ENCODE measurements around the gene AKAP1. TPM values are rescaled to one million over a fixed set of nuclear protein-coding genes. Genes with fewer than 3 reads are reported as not detected.

The AKAP1 gene
- total and polyA plus RNA-seq, 3 donors from 2014 or later: 73.0 to 304 (median 224) TPM

DNA sequence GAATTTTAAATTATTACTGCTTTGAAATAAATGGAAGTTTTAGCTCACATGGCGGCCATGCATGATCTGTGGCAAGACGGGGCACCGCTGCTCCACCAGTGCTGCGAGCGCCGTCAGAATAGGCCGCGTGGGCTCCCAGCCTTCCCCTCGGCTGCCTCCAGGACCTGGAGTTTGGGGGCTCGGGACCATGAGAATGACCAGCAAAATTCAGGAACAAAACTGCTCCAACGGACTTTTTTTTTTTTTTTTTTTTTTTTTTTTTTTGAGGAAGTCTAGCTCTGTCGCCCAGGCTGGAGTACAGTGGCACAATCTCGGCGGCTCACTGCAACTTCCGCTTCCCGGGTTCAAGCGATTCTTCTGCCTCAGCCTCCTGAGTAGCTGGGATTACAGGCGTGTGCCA is 38.3 kb upstream of the AKAP1 start:
- peaks cover 9% of the 10 kb centered on the region for H3K4me1 ChIP-seq
- no peak overlapping the region for H3K27ac ChIP-seq
- intact Hi-C loops (cut with DNase I; ENCODE audit: low total_unique reads): no loop called here
- H3K4me3 ChIP-seq: peak overlapping the region; percentile 37 to 56
- H3K9me3 ChIP-seq: no peaks in the 10 kb centered on the region
- H3K27me3 ChIP-seq: no peaks in the 10 kb centered on the region
- DNase-seq: no peak
- TF ChIP-seq POLR2A (IDR thresholded peaks at IDR 0.05): no peak
- TF ChIP-seq, protein P1, sequence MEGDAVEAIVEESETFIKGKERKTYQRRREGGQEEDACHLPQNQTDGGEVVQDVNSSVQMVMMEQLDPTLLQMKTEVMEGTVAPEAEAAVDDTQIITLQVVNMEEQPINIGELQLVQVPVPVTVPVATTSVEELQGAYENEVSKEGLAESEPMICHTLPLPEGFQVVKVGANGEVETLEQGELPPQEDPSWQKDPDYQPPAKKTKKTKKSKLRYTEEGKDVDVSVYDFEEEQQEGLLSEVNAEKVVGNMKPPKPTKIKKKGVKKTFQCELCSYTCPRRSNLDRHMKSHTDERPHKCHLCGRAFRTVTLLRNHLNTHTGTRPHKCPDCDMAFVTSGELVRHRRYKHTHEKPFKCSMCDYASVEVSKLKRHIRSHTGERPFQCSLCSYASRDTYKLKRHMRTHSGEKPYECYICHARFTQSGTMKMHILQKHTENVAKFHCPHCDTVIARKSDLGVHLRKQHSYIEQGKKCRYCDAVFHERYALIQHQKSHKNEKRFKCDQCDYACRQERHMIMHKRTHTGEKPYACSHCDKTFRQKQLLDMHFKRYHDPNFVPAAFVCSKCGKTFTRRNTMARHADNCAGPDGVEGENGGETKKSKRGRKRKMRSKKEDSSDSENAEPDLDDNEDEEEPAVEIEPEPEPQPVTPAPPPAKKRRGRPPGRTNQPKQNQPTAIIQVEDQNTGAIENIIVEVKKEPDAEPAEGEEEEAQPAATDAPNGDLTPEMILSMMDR (IDR thresholded peaks at IDR 0.05): no peak
- WGBS, 2 donors: 50 to 64% methylated on average over 18 of the region's 18 CpGs
- H3K36me3 ChIP-seq (ENCODE audit: low read depth, missing control alignments): no peaks in the 10 kb centered on the region

DNA sequence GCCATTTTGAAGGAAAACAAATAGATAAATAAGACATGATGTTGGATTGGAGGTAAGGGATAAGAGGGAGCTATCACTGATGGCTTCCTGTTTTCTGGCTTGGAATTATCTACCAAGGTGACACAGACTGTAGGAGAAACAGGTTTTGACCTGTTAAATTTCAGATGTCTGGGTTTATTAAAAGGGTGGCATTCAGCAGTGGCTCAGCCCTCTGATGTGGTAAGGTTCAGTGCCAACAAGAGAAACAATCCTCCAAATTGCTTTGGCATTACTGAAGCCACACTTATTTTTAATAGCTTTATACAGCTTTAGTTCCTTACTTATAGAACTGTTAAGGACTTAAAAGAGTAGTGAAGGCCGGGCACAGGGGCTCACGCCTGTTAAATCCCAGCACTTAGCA is 37.0 kb upstream of the AKAP1 start:
- TF ChIP-seq, protein P1 (IDR thresholded peaks at IDR 0.05): no peak
- TF ChIP-seq POLR2A (IDR thresholded peaks at IDR 0.05): no peak

DNA sequence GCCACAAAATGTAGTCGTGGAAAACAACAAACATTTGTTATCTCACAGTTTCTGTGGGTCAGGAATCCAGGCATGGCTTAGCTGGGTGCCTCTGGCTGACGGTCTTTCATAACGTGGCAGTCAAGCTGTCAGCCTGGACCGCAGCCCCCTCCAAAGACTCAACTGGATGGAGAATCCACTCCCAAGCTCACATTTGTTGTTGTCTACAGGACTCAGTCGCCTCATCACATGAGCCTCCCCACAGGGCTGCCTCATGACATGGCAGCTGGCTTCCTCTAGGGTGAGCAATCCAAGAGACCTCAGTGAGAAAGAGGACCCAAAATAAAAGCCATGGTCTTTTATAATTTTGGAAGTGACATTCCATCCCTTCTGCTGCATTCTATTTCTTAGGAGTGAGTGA is 34.7 kb upstream of the AKAP1 start:
- 72 to 77% methylated on average over 4 to 5 of the region's 5 CpGs for WGBS, 2 donors
- Histone ChIP-seq H3K36me3 (ENCODE audit: low read depth, missing control alignments) (no peaks in the 10 kb centered on the region), H3K4me1 (peaks cover 9% of the 10 kb centered on the region), H3K27ac (no peak overlapping the region), H3K27me3 (no peaks in the 10 kb centered on the region), H3K4me3 (no peak overlapping the region), H3K9me3 (no peaks in the 10 kb centered on the region)
- TF ChIP-seq, protein P1 (IDR thresholded peaks at IDR 0.05): no peak
- no peak for TF ChIP-seq POLR2A (IDR thresholded peaks at IDR 0.05)
- DNase-seq: no peak
- intact Hi-C loops (cut with DNase I; ENCODE audit: low total_unique reads): no loop called here

More for the DNA sequence above, 37.0 kb upstream of the AKAP1 start:
- no peak overlapping the region for H3K4me3 ChIP-seq
- no peaks in the 10 kb centered on the region for H3K9me3 ChIP-seq
- no peaks in the 10 kb centered on the region for H3K27me3 ChIP-seq
- 94 to 100% methylated on average over 2 of the region's 2 CpGs for WGBS, 2 donors
- no peak overlapping the region for H3K27ac ChIP-seq
- no peaks in the 10 kb centered on the region for H3K36me3 ChIP-seq (ENCODE audit: low read depth, missing control alignments)
- DNase-seq: no peak
- intact Hi-C loops (cut with DNase I; ENCODE audit: low total_unique reads): no loop called here
- peaks cover 9% of the 10 kb centered on the region for H3K4me1 ChIP-seq

DNA sequence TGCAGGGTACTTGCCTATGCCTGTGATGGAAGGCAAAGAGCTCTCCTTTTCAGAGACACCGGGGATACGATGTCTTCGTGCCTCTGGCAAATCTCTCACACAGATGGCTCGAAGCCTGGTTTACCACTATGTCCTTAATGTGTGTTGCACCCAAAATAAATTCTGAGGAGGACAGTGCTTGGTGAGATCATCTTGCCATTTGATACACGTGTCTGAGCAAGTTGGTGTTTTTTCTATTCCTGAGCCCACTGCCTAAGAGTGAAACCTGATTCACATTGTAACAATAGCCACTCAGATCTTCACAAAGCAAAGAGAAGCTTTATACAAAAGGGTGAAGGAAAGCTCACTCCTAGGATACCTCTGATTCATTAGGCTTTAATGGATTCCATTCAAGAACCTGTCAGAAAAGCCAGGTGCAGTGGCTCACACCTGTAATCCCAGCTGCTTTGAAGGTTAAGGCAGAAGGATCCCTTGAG is 33.1 kb upstream of the AKAP1 start:
- no peaks in the 10 kb centered on the region for H3K27me3 ChIP-seq
- TF ChIP-seq, protein P1 (IDR thresholded peaks at IDR 0.05): no peak
- TF ChIP-seq POLR2A (IDR thresholded peaks at IDR 0.05): no peak
- H3K36me3 ChIP-seq (ENCODE audit: low read depth, missing control alignments): no peaks in the 10 kb centered on the region
- DNase-seq: no peak
- no peak overlapping the region for H3K27ac ChIP-seq
- 64 to 72% methylated on average over 5 of the region's 5 CpGs for WGBS, 2 donors
- intact Hi-C loops (cut with DNase I; ENCODE audit: low total_unique reads): no loop called here
- H3K4me3 ChIP-seq: no peak overlapping the region
- H3K4me1 ChIP-seq: peaks cover 4% of the 10 kb centered on the region
- H3K9me3 ChIP-seq: no peaks in the 10 kb centered on the region

DNA sequence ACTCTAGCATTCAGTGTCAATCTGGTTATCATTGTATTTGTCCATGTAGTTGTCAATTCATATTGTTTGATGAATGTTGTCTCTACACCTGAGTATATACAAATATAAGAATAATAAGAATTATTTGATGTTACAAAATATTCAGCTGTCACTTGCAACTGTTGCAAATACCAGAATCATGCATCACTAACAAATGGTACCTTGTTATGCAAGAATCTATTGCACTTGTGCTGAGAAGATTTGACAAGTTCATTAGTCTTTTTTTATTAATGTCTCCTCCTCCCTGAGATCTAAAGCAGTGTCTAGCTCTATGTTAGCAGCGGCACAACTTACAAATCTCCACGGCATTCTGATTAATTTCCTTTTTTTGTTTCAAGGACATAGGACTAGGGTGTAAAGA is 22.2 kb upstream of the AKAP1 start:
- intact Hi-C loops (cut with DNase I; ENCODE audit: low total_unique reads): no loop called here
- 50 to 61% methylated on average over 2 of the region's 2 CpGs for WGBS, 2 donors
- no peaks in the 10 kb centered on the region for H3K36me3 ChIP-seq (ENCODE audit: low read depth, missing control alignments)
- H3K27ac ChIP-seq: no peak overlapping the region
- H3K4me1 ChIP-seq: no peaks in the 10 kb centered on the region
- no peak for DNase-seq
- H3K4me3 ChIP-seq: no peak overlapping the region
- no peaks in the 10 kb centered on the region for H3K27me3 ChIP-seq
- H3K9me3 ChIP-seq: no peaks in the 10 kb centered on the region
- TF ChIP-seq, protein P1 (IDR thresholded peaks at IDR 0.05): no peak
- no peak for TF ChIP-seq POLR2A (IDR thresholded peaks at IDR 0.05)
